Stimulated activated CD4-positive, alpha-beta T cell treated with anti-CD3 and anti-CD28 coated beads, TNF-alpha, amount 100 ng/mL, for 48 hours (primary cell): ENCODE measurements around the gene IL31.
"Not testable (repeated sequence)": the region's sequence is repeated elsewhere in the genome, so short reads cannot be mapped to it uniquely, and the experiment has no call there.

Source experiments
- DNase-seq, 3 donors: peaks; one replicate each; pipeline ENCODE4 v3.0.0-alpha.2; 2020; ENCODE audit warnings: low read depth in 3 of 3

The IL31 gene

DNA sequence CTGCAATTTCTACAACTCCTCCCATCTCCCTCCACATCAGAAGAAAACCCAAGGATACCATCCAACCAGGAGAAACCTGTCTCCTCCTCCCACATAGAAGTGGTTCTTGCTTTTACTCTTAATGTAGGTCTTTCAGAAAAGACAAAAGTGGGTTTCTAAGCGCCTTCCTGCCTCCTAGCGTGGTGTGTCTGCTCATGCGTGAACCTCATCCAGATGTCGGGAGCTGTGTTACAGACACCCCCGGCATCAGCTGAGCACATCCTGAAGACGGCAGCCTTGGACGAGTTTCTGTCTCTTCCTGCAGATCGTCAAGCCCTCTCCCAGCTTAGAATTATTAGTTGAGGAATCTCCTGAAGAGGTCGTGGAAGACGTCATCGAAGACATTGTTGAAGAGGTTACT, 18.4 kb upstream of the IL31 start:
- no peak for DNase-seq

- peak; percentile 55 to 62 (median 57) for DNase-seq
These were observed 17.0 kb upstream of the IL31 start for GRCh38 chr12:122190842-122191668.

- DNase-seq = no peak
These were observed 15.8 kb upstream of the IL31 start for GRCh38 chr12:122189626-122190475.

DNA sequence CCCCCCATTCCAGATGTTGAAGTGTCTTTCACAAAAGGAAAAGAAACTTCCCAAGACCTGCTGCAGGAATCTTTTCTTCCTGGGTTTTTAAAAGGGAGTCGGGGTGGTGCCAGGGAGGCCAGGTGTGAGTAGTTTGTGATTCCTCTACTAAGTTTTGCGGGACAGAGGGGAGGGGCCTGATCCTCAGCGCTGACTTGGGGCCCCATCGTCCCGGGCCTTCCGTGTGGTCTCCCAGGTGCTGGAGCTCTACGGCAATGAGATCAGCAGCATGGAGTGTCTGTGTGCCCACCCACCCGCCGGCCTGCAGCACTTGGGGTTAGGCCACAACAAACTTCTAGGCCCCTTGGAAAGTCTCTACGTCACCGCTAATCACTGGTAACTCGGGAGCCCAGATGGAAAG, 13.4 kb upstream of the IL31 start:
- DNase-seq = no peak

DNA sequence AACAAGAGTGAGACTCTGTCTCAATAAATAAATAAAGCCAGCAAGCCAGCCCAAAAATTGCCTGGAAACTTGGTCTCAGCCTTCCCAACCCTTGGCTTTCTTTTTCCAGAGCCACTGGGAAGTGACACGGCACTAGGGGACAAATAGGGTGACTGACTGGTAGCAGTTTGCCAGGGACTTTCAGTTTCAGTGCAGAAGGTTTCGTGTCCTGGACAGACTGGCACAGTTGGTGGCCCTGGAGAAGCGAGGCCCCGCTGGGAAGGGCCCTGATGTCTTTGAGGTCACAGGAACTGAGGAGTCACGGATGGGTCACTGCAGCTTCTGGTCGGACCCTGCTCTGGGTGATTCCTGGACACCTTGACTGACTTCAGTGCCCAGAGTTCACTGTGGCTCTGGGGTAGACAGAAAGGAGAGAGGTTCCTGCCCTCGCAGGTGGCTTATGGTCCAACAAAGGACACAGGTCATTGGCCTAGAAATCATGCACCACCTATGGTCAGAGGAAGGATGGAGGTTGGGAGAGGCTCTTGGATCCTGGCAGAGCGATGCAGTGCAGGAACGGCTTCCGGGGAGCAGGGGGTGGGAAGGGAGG, 11.6 kb upstream of the IL31 start:
- no peak for DNase-seq

DNA sequence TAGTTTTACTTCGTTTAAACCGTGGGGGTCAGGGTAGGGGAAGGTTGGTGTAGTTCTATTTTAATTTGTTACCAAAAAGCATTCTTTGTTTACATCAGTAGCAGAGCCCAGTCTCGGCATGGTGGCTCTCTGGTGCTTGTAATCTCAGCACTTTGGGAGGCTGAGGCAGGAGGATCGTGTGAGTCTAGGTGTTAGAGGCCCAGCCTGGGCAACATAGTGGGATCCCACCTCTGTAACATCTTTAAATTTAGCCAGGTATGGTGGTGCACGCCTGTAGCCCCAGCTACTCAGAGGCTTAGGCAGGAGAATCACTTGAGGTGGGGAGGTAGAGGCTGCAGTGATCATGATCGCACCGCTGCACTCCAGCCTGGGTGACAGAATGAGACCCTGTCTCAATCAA, 11.1 kb upstream of the IL31 start:
- no peak for DNase-seq

GRCh38 chr12:122184517-122184916, 10.5 kb upstream of the IL31 start:
- DNase-seq = no peak

GRCh38 chr12:122183588-122183940, 9.5 kb upstream of the IL31 start:
- DNase-seq = no peak

DNA sequence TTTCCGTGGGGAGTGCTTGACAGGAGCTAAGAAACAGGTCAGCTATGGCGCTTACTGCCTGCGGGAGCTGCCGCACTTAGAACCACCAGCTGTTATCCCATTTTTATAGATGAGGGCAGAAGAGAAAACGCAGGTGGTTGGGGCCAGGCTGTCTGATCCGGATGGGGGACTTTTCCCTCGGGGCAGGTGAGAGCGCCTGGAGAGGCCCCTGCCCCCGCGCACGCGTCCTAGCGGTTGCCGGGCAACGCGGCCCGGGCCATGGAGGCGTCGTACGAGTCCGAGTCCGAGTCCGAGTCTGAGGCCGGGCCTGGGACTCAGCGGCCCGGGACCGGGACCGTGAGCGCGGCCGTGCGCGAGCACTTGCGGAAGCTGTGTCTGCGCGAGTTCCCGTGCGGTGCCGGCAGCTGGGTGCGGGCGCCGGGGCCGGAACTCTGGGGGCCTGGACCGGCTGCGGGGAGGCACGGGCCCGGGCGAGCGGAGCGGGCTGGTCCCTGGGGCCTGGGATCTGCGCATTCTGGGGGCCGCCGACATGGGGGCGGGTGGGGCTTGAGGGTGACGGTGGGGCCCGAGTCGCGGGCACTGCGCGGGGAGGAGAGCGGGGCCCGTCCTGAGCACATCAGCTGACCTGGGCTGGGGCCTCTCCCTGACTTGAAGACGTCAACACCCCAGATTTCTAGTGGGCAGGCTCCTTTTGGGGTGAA, 9.0 kb upstream of the IL31 start, which contains the start of gene LRRC43:
TSS of gene LRRC43 (plus strand) at position 237 of the 701 bp plus-strand sequence. CDS start at position 259, 22 bp downstream.
- DNase-seq = no peak

DNA sequence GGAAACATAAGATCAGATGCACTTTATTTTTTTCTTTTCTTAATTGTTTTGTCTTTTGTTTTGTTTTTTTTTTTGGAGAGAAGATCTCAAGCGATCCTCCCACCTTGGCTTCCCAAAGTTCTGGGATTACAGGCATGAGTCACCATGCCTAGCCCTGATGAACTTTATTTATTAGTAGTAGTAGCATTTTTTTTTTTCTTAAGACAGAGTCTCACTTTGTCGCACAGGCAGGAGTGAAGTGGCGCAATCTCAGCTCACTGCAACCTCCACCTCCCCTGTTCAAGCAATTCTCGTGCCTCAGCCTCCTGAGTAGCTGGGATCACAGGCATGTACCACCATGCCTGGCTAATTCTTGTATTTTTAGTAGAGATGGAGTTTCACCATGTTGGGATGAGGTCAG, 2.5 kb upstream of the IL31 start:
- not testable (repeated sequence) for DNase-seq

- no peak for DNase-seq
These were observed 1.6 kb downstream of the IL31 start for GRCh38 chr12:122172262-122172939.

GRCh38 chr12:122171399-122171798, 2.6 kb downstream of the IL31 start:
- no peak for DNase-seq

DNA sequence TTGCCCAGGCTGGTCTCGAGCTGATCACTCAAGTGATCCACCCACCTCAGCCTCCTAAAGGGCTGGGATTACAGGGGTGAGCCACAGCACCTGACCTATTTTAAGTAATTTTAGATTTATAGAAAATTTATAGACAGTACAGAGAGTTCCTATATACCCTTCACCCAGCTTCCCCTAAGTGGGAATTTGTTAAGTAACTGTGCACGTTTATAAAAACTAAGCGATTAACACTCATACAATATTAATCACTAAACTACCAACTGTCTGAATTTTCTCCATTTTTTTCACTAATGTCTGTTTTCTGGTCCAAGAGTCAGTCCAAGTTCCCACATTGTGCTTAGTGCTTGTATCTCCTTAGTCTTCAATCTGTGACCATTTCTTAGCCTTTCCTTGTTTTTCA, 5.5 kb downstream of the IL31 start:
- no peak for DNase-seq

GRCh38 chr12:122167356-122167925, 6.6 kb downstream of the IL31 start:
- no peak for DNase-seq

- peak; percentile 23 to 48 (median 37) for DNase-seq
These were observed 7.3 kb downstream of the IL31 start for GRCh38 chr12:122166422-122167349.

GRCh38 chr12:122162976-122163375, 11.0 kb downstream of the IL31 start:
- DNase-seq = no peak

DNA sequence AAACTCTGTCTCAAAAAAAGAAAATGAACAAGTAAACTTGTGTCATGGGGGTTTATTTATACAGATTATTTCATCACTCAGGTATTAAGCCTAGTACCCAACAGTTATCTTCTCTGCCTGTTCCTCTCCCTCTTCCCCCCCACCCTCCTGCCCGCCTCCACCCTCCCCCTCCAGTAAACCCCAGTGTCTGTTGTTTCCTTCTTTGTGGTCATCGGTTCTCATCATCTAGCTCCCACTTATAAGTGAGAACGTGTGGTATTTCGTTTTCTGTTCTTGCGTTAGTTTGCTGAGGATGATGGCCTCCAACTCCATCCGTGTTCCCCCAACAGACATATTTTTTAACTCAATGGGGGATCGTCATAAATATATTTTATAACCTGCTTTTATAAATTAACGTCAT, 12.3 kb downstream of the IL31 start:
- DNase-seq = no peak

- no peak for DNase-seq
These were observed 13.3 kb downstream of the IL31 start for GRCh38 chr12:122160761-122161160.

DNA sequence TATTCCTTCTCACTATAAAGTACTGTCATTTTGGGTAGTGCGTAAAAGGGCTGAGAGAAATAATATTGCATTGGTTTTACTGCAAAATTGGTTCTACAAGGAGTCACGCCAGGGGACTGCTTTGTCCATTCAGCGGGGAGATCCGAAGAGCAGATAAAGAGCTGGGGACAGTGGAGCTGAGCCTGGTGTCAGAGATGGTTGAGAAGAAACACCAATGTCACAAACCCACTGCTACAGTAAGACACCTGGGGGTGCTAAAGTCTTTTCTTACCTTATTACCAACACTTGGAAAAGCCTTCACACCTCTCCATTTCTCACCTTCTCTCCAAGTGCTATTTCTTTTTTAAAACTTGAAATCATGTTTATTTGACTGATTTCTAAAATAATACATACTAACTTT, 14.1 kb downstream of the IL31 start:
- DNase-seq = no peak
